GM12875 (cell line): Measurements from ENCODE around the gene DDI2.

Source experiments
- H3K4me3 ChIP-seq: one replicate; pipeline ENCODE4 v1.5.1; 2011; ENCODE audit warnings: low read depth, low read length, control low read depth
- TF ChIP-seq, protein P1 (sequence below): IDR thresholded peaks from 2 replicates; pipeline ENCODE4 v1.5.1; 2011; ENCODE audit warnings: low read depth, mild to moderate bottlenecking, control low read depth, inconsistent platforms, low read length, moderate library complexity, borderline replicate concordance; ENCODE audit not compliant: insufficient read depth

DDI2 gene

DNA sequence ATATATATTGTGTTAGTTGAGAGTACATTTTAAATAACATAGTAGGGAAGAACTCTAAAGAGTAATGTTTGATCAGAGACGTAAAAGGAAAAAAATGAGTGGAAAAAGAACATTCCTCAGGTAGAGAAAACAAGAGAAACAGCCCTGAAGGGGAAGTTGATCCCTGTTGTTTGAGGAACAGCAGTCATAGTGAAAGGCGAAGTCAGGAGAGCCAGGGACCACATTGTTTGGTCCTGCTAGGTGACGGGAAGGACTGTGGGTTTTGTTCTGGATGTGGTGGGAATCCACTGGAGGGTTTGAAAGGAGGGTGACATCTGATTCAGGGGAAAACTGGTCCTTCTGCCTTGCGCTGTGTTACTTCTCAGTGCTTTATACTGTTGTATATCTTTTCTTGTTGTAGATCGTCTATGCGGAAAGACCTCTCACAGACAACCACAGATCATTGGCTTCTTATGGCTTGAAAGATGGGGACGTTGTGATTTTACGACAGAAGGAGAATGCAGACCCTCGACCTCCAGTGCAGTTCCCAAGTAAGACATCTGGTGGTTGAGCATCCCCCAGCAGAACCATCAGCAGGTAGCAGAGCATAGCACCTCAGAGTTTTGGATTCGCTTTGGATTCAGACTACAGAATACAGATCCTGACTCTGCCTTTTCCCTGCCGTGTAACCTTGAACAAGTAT lies 9.2 kb downstream of the DDI2 start:
- no peak overlapping the region for H3K4me3 ChIP-seq
- TF ChIP-seq, protein P1, sequence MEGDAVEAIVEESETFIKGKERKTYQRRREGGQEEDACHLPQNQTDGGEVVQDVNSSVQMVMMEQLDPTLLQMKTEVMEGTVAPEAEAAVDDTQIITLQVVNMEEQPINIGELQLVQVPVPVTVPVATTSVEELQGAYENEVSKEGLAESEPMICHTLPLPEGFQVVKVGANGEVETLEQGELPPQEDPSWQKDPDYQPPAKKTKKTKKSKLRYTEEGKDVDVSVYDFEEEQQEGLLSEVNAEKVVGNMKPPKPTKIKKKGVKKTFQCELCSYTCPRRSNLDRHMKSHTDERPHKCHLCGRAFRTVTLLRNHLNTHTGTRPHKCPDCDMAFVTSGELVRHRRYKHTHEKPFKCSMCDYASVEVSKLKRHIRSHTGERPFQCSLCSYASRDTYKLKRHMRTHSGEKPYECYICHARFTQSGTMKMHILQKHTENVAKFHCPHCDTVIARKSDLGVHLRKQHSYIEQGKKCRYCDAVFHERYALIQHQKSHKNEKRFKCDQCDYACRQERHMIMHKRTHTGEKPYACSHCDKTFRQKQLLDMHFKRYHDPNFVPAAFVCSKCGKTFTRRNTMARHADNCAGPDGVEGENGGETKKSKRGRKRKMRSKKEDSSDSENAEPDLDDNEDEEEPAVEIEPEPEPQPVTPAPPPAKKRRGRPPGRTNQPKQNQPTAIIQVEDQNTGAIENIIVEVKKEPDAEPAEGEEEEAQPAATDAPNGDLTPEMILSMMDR = no peak

DNA sequence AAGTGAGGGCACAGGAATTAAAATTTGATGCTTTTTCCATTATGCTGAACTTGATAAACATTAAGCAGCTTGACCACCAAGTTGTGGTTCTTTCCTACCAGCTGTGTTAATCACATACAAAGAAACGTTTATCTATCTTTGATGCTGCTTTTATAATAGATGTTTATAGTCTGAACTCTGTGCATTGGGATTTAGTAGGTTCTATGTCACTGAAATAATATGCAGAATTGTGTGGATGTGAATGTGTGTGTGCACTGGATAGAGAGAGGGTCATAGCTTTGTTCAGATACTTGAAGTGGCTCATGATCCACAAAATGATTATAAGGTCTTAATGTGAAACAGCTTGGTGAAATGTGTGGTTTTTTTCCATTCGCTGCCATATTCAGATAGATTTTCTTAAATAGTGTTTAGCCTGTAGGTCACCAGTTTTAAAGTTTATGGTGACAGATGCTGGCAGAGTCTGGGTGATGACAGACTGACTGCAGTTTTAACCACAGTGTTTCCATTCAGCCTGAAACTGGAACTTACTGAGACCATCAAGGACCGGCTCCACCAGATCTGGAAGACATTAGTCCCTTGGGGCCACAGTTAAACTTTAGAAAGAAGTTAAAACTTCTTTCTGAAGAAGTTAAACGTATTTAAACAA lies 10.2 kb downstream of the DDI2 start:
- TF ChIP-seq, protein P1 = no peak

DNA sequence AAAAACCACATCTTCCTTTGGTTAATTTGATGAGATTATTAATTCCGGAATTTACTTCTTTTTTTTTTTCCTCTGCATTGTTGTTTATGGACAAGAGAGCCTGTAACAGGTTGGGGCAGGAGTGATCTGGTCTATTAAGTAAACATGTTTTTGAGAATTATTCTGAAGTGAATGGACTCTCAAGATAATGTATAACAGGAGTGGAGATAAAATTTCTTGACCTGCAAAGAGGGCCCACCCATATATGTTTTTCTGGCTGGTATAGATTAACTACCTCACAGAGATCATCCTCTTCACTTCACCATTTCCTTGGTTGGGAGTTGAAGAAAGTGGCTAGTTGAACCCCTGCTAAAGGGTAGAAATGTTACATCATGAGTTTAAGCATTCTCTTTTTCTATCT lies 10.7 kb downstream of the DDI2 start:
- H3K4me3 ChIP-seq = no peak overlapping the region
- TF ChIP-seq, protein P1 = no peak

More for the DNA sequence above, 10.2 kb downstream of the DDI2 start:
- H3K4me3 ChIP-seq = no peak overlapping the region

DNA sequence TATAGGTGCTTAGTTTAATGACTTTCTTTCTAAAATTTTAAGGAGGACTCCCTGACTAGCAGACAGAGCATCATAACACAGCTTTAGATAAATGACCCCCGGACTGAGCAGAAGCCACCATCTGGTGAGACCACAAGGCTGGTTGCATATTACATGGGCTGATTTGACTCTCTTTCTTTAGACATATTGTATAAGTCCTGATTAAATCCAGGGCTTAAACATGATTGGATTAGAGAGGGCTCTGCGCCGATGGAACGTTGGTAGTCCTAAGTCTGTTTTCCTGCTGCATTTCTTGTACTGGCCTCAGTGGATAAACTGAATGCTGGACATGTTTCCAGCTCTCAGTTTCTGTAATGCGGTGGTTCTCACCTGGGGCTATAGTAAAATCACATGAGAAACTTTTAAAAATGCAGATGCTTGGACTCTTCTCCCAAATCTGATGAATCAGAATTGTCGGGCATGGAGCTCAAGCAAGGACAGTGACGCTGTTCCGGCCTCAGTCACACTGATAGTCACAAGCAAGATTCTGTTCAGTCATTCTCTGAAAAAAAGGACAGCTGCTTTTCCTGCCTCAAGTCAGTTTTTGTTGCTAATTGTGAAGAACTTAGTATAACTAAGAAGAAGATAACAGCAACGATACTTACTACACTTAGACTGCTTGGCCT lies 16.6 kb downstream of the DDI2 start:
- TF ChIP-seq, protein P1 = no peak
- H3K4me3 ChIP-seq = no peak overlapping the region

DNA sequence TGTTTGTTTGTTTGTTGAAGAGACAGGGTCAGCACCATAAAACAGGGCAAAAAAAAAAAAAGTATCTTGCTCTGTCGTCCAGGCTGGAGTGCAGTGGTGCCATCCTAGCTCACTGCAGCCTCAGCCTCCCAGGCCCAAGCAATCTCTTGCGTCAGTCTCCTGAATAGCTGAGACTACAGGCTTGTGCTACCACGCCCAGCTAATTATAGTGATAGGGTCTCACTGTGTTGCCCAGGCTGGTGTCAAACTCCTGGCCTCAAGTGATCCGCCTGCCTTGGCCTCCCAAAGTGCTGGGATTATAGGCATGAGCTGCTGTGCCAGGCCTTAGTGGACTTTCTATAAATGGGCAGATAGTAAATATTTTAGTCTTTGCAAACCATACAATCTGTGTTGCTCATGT lies 19.2 kb downstream of the DDI2 start:
- no peak overlapping the region for H3K4me3 ChIP-seq
- TF ChIP-seq, protein P1 = no peak

DNA sequence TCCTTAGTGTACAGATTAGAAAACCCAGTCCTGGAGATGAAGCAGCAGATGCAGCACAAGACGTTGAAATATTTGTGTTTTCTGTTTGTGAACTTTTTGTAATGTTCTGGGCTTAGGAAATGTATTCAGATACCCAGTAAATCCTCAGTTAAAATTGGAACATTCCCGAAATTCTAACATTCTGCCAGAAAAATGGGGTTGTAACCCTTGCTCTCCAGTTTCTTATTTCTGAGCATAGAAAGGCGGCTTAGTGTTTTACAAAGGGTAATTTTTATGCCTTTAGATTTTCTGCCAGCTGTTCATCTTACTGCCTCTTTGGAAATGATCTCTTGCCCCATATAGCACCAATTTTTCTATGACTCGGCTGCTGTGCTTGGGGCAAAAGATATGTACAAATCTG lies 20.6 kb downstream of the DDI2 start:
- TF ChIP-seq, protein P1 = no peak

More for the DNA sequence above, 20.6 kb downstream of the DDI2 start:
- no peak overlapping the region for H3K4me3 ChIP-seq
